ENCODE measurements around the gene PLCG1.

The PLCG1 gene

GRCh38 chr20:41219824-41220223 lies 82.5 kb downstream of the PLCG1 start:
- DNase-seq = no peak

- DNase-seq = no peak
These were observed 84.4 kb downstream of the PLCG1 start for GRCh38 chr20:41221614-41222218.

- no peak for DNase-seq
These were observed 85.0 kb downstream of the PLCG1 start for GRCh38 chr20:41222296-41222695.

GRCh38 chr20:41222703-41223102 lies 85.4 kb downstream of the PLCG1 start:
- no peak for DNase-seq

GRCh38 chr20:41223112-41223511 lies 85.8 kb downstream of the PLCG1 start:
- no peak for DNase-seq

- DNase-seq = no peak
These were observed 86.9 kb downstream of the PLCG1 start for GRCh38 chr20:41224281-41224680.

GRCh38 chr20:41225091-41225490 lies 87.7 kb downstream of the PLCG1 start:
- no peak for DNase-seq

GRCh38 chr20:41226426-41226825 lies 89.1 kb downstream of the PLCG1 start:
- DNase-seq = no peak

Data from NCI-H1417 treated with DMSO at 0.1 percent for 48 hours (cell line).